Loucy (cell line): Measurements from ENCODE around the gene SLC13A4.

Experiments used
- H2AFZ ChIP-seq: fragments of 200-600 bp; sonication (generic); 2 replicates; pipeline ENCODE4 v1.6.0; 2016; ENCODE audit warnings: antibody characterized with exemption, mild to moderate bottlenecking, low read length, moderate library complexity
- H3F3A ChIP-seq: fragments of 200-600 bp; 2 replicates; pipeline ENCODE4 v1.6.0; 2016; ENCODE audit warnings: antibody characterized with exemption, low read depth, mild to moderate bottlenecking
- H3K27me3 ChIP-seq: fragments of 200-600 bp; sonication (generic); 2 replicates; pipeline ENCODE4 v1.6.1; 2014; ENCODE audit warnings: low read length, mild to moderate bottlenecking; ENCODE audit not compliant: insufficient read depth, poor library complexity, severe bottlenecking
- H3K36me3 ChIP-seq: fragments of 200-600 bp; sonication (generic); 2 replicates; pipeline ENCODE4 v1.6.1; 2016; ENCODE audit warnings: low read length; ENCODE audit not compliant: insufficient read depth
- H3K4me1 ChIP-seq: fragments of 200-600 bp; sonication (generic); 2 replicates; pipeline ENCODE4 v1.5.1; 2014; ENCODE audit warnings: low read length, mild to moderate bottlenecking; ENCODE audit not compliant: insufficient read depth, poor library complexity, severe bottlenecking
- H3K4me2 ChIP-seq: fragments of 200-600 bp; sonication (generic); 2 replicates; pipeline ENCODE4 v1.6.0; 2014; ENCODE audit warnings: antibody characterized with exemption, low read length, low read depth, mild to moderate bottlenecking; ENCODE audit not compliant: poor library complexity, severe bottlenecking
- H3K4me3 ChIP-seq: fragments of 200-600 bp; sonication (generic); 2 replicates; pipeline ENCODE4 v1.5.1; 2014; ENCODE audit warnings: low read length, mild to moderate bottlenecking, mixed read lengths; ENCODE audit not compliant: poor library complexity, severe bottlenecking
- H3K79me2 ChIP-seq: fragments of 200-600 bp; sonication (generic); 2 replicates; pipeline ENCODE4 v1.6.1; 2014; ENCODE audit warnings: low read length; ENCODE audit not compliant: insufficient read depth
- H3K9ac ChIP-seq: fragments of 200-600 bp; sonication (generic); 2 replicates; pipeline ENCODE4 v1.6.0; 2014; ENCODE audit warnings: mild to moderate bottlenecking, low read depth, low read length, moderate library complexity; ENCODE audit not compliant: poor library complexity, severe bottlenecking
- H3K9me2 ChIP-seq: fragments of 200-600 bp; sonication (generic); replicated peaks from 2 replicates; pipeline ENCODE4 v1.6.1; 2016; ENCODE audit warnings: low read depth, low read length, mixed read lengths
- H3K9me3 ChIP-seq: fragments of 200-600 bp; sonication (generic); 2 replicates; pipeline ENCODE4 v1.6.1; 2014; ENCODE audit warnings: mild to moderate bottlenecking, antibody characterized with exemption, low read length, low read depth; ENCODE audit not compliant: insufficient read depth
- H4K20me1 ChIP-seq: fragments of 200-600 bp; sonication (generic); 2 replicates; pipeline ENCODE4 v1.6.0; 2014; ENCODE audit warnings: antibody characterized with exemption, low read length, mild to moderate bottlenecking; ENCODE audit not compliant: insufficient read depth, poor library complexity, severe bottlenecking
- CTCF ChIP-seq: fragments of 200-600 bp; sonication (generic); conservative IDR thresholded peaks from 2 replicates; pipeline ENCODE4 v1.5.1; 2014; ENCODE audit warnings: mild to moderate bottlenecking, antibody characterized with exemption, low read length
- EZH2phosphoT487 ChIP-seq: fragments of 200-600 bp; IDR thresholded peaks from 2 replicates; pipeline ENCODE4 v1.6.1; 2018; ENCODE audit warnings: antibody characterized with exemption, mild to moderate bottlenecking, moderate library complexity, borderline replicate concordance

Gene SLC13A4

DNA sequence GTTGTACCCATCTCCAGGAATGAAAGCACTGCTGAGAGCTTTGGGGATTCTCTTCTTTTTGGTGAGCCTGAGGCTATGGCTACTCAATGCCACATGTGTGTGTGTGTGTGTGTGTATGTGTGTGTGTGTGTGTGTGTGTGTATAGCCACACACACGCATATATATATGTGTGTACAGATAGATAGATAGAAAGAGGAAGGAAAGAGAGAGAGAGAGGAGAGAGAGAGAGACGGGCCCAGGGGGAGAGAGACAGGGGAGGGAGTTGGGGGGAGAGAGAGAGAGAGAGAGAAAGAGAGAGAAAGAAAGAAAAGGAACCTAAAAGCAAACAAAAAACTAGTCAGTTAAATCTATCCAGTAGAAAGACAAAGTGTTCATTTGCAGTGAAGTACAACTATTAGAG lies 8.3 kb downstream of the SLC13A4 start:
- no peaks in the 10 kb centered on the region for H3K36me3 ChIP-seq
- H3K4me1 ChIP-seq: no peaks in the 10 kb centered on the region
- TF ChIP-seq CTCF (no peak), EZH2phosphoT487 (no peak)
- H3K79me2 ChIP-seq: no peaks in the 10 kb centered on the region
- no peaks in the 10 kb centered on the region for H3K9me2 ChIP-seq
- H2AFZ ChIP-seq: no peak overlapping the region
- no peak overlapping the region for H3K4me3 ChIP-seq
- no peak overlapping the region for H3K9ac ChIP-seq
- H3K4me2 ChIP-seq: no peak overlapping the region
- H3K9me3 ChIP-seq: no peaks in the 10 kb centered on the region
- no peaks in the 10 kb centered on the region for H3K27me3 ChIP-seq
- no peaks in the 10 kb centered on the region for H3F3A ChIP-seq
- no peaks in the 10 kb centered on the region for H4K20me1 ChIP-seq

DNA sequence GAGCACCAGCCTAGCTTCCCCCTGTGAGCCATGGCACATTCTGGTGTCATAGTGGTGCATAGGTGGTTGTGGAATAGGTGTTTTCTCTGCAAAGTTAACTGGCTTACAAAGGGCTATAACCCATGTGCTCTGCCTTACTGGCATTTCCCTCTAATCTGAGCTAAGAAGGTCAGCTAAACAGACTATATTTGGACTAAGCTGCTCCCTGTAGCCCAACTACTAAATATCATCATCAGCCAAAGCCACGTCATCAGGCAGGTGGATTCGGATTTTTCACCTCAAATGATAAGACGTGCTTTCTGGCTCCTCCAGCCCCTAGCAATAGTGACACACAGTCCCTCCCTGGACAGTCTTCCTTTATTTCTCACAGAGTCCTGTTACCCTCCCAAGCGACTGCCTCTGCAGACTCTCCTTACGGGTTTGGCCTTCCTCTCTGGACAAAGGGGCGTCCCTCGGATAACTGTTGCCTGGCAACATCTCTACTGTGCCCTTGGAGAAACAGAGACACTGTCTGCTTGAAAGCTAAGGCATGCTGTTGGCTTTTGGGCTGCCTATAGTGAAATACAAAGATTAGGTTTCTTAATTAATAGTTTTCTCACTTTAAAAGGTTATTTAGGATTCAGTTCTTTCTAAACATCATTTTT lies 9.1 kb downstream of the SLC13A4 start:
- H3K27me3 ChIP-seq: no peaks in the 10 kb centered on the region
- no peak overlapping the region for H3K4me3 ChIP-seq
- H3K4me1 ChIP-seq: no peaks in the 10 kb centered on the region
- no peaks in the 10 kb centered on the region for H3K9me3 ChIP-seq
- no peaks in the 10 kb centered on the region for H3K9me2 ChIP-seq
- no peaks in the 10 kb centered on the region for H3K36me3 ChIP-seq
- H3K9ac ChIP-seq: no peak overlapping the region
- TF ChIP-seq CTCF (no peak), EZH2phosphoT487 (no peak)
- no peaks in the 10 kb centered on the region for H3F3A ChIP-seq
- H3K4me2 ChIP-seq: no peak overlapping the region
- H3K79me2 ChIP-seq: no peaks in the 10 kb centered on the region
- H2AFZ ChIP-seq: no peak overlapping the region
- H4K20me1 ChIP-seq: no peaks in the 10 kb centered on the region

DNA sequence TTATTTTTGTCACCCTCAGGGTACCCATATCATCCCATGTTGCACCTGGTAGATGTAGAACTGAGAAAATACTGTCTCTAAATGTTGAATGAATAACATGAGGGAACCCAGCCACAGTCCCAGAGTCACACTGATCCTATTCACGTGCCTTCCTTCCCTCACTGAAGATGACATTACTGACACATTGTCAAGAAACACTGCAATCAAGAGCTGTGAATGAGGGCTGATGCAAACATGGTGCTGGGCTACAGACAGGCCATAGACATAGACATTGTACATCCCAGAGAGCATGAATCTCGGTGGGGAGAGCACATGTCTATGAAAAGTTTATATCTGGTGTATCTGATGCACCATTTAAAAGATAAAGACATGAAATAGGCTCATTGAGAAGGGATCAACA lies 9.8 kb downstream of the SLC13A4 start:
- Histone ChIP-seq H3K9me2 (no peaks in the 10 kb centered on the region), H3F3A (no peaks in the 10 kb centered on the region), H3K4me2 (no peak overlapping the region), H3K9ac (no peak overlapping the region), H3K4me1 (no peaks in the 10 kb centered on the region), H3K4me3 (no peak overlapping the region), H3K79me2 (no peaks in the 10 kb centered on the region), H4K20me1 (no peaks in the 10 kb centered on the region), H3K36me3 (no peaks in the 10 kb centered on the region), H3K27me3 (no peaks in the 10 kb centered on the region), H2AFZ (no peak overlapping the region), H3K9me3 (no peaks in the 10 kb centered on the region)
- TF ChIP-seq EZH2phosphoT487 (no peak), CTCF (no peak)
